SU-DHL-6 (cell line): ENCODE data around the gene MLIP.

Experiments
- H2AFZ ChIP-seq: fragments of 200-600 bp; sonication (generic); 2 replicates; pipeline ENCODE4 v1.6.1; 2014; ENCODE audit warnings: low read depth, mild to moderate bottlenecking, moderate library complexity, mixed read lengths, antibody characterized with exemption, low read length; ENCODE audit not compliant: severe bottlenecking
- H3F3A ChIP-seq: fragments of 200-600 bp; shearing (Covaris generic); 2 replicates; pipeline ENCODE4 v1.6.0; 2016; ENCODE audit warnings: antibody characterized with exemption, mild to moderate bottlenecking; ENCODE audit not compliant: insufficient read depth
- H3K27ac ChIP-seq: fragments of 200-600 bp; sonication (generic); 2 replicates; pipeline ENCODE4 v1.5.1; 2016; ENCODE audit warnings: low read depth, mild to moderate bottlenecking, low read length, moderate library complexity, mixed read lengths
- H3K27me3 ChIP-seq: fragments of 200-600 bp; sonication (generic), shearing (Covaris generic); 2 replicates; pipeline ENCODE4 v1.6.0; 2014; ENCODE audit warnings: mild to moderate bottlenecking, low read length
- H3K36me3 ChIP-seq: fragments of 200-600 bp; sonication (generic); 2 replicates; pipeline ENCODE4 v1.6.1; 2014; ENCODE audit warnings: mild to moderate bottlenecking, low read length, mixed read lengths
- H3K4me2 ChIP-seq: fragments of 300-600, 200-600 bp; shearing (Covaris generic), sonication (generic); 2 replicates; pipeline ENCODE4 v1.6.0; 2014; ENCODE audit warnings: low read length, low read depth, mild to moderate bottlenecking; ENCODE audit not compliant: poor library complexity, severe bottlenecking
- H3K4me3 ChIP-seq: fragments of 200-600 bp; sonication (generic); 2 replicates; pipeline ENCODE4 v1.5.1; 2014; ENCODE audit warnings: antibody characterized with exemption, low read length, mild to moderate bottlenecking, mixed read lengths; ENCODE audit not compliant: insufficient read depth, poor library complexity, severe bottlenecking
- H3K79me2 ChIP-seq: fragments of 200-600 bp; sonication (generic); 2 replicates; pipeline ENCODE4 v1.6.1; 2014; ENCODE audit warnings: mild to moderate bottlenecking, low read length, moderate library complexity; ENCODE audit not compliant: insufficient read depth
- H3K9ac ChIP-seq: fragments of 200-600 bp; sonication (generic); 2 replicates; pipeline ENCODE4 v1.7.0; 2014; ENCODE audit warnings: mild to moderate bottlenecking, low read length
- H3K9me2 ChIP-seq: fragments of 200-600 bp; sonication (generic); replicated peaks from 2 replicates; pipeline ENCODE4 v1.6.1; 2014; ENCODE audit warnings: low read length; ENCODE audit not compliant: insufficient read depth
- H3K9me3 ChIP-seq: fragments of 200-600 bp; sonication (generic); 2 replicates; pipeline ENCODE4 v1.6.1; 2014; ENCODE audit warnings: low read length, mixed read lengths; ENCODE audit not compliant: insufficient read depth
- H4K20me1 ChIP-seq: fragments of 200-600 bp; sonication (generic); 2 replicates; pipeline ENCODE4 v1.6.1; 2014; ENCODE audit warnings: low read depth, mild to moderate bottlenecking, antibody characterized with exemption, low read length, moderate library complexity, mixed read lengths
- EZH2phosphoT487 ChIP-seq: fragments of 200-600 bp; sonication (generic), shearing (Covaris generic); conservative IDR thresholded peaks from 2 replicates; pipeline ENCODE4 v1.6.1; 2018; ENCODE audit warnings: mild to moderate bottlenecking, antibody characterized with exemption, low read length, moderate library complexity, mixed read lengths
- TF ChIP-seq, protein P1 (sequence below): fragments of 200-600 bp; sonication (generic); IDR thresholded peaks from one replicate; pipeline ENCODE4 v1.5.1; 2017; ENCODE audit warnings: antibody characterized with exemption, mild to moderate bottlenecking, low read length, moderate library complexity; ENCODE audit not compliant: insufficient read depth, poor library complexity, severe bottlenecking

MLIP gene

DNA sequence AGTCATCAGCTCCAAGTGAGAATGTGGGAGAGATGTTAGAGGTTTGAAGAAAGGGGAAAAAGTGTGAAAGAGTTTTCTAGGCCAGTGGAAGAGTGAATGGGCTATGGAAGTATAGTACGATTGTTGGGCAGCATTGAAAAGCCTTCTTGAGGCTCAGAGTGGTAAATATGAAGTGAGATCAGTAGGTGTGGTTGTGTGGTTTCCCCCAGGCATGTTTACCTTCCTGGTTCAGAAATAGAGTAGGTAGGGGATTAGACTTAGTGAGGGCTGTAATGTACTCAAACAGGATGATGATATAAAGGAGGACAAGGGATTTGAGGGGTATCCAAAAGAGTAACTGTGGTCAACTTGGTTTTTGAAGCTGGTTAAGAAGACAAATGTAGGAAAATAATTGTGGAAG, 3.7 kb downstream of the MLIP start:
- Histone ChIP-seq H3K4me2 (no peak overlapping the region), H3K27me3 (no peaks in the 10 kb centered on the region), H4K20me1 (no peaks in the 10 kb centered on the region), H3K79me2 (no peaks in the 10 kb centered on the region), H3K4me3 (no peak overlapping the region), H2AFZ (no peak overlapping the region), H3K9me2 (no peaks in the 10 kb centered on the region), H3K27ac (no peak overlapping the region), H3K9ac (no peak overlapping the region), H3K36me3 (no peaks in the 10 kb centered on the region), H3F3A (no peaks in the 10 kb centered on the region), H3K9me3 (no peaks in the 10 kb centered on the region)
- TF ChIP-seq EZH2phosphoT487: no peak
- TF ChIP-seq, protein P1, sequence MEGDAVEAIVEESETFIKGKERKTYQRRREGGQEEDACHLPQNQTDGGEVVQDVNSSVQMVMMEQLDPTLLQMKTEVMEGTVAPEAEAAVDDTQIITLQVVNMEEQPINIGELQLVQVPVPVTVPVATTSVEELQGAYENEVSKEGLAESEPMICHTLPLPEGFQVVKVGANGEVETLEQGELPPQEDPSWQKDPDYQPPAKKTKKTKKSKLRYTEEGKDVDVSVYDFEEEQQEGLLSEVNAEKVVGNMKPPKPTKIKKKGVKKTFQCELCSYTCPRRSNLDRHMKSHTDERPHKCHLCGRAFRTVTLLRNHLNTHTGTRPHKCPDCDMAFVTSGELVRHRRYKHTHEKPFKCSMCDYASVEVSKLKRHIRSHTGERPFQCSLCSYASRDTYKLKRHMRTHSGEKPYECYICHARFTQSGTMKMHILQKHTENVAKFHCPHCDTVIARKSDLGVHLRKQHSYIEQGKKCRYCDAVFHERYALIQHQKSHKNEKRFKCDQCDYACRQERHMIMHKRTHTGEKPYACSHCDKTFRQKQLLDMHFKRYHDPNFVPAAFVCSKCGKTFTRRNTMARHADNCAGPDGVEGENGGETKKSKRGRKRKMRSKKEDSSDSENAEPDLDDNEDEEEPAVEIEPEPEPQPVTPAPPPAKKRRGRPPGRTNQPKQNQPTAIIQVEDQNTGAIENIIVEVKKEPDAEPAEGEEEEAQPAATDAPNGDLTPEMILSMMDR: no peak

DNA sequence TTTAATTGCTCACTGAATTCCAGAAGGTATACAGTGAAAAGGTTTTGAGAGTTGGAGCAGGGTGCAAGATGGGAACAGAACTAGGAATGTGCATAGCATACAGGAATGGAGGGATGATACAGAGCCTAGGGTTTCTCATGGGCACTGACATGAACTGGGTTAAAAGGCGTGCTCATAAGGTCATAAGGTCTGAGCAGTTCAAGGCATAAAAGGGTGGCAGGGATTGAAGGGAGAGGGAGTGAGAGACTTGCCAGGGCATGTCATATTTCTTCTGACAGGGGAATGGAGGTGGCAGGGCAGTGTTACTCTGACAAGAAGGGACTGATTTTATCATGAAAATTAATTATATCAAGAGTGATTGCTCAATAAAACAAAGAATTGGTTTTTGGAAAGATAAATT, 4.7 kb downstream of the MLIP start:
- no peaks in the 10 kb centered on the region for H3F3A ChIP-seq
- no peak overlapping the region for H3K4me2 ChIP-seq
- H3K36me3 ChIP-seq: no peaks in the 10 kb centered on the region

DNA sequence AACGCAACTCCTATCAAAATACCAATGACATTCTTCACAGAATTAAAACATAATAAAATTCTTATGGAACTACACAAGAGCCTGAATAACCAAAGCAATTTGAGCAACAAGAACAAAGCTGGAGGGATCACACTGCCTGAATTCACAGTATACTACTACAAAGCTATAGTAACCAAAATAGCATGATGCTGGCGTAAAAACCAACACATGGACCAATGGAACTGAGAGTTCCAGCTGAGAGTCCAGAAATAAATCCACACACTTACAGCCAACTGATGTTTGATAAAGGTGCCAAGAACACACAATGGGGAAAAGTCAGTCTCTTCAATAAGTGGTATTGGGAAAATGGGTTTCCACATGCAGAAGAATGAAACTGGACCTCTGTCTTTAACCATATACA, 6.9 kb downstream of the MLIP start:
- H3K9me3 ChIP-seq: no peaks in the 10 kb centered on the region
- no peaks in the 10 kb centered on the region for H3K36me3 ChIP-seq
- H3K9me2 ChIP-seq: no peaks in the 10 kb centered on the region
- H3K4me2 ChIP-seq: no peak overlapping the region
- TF ChIP-seq, protein P1: no peak
- no peak for TF ChIP-seq EZH2phosphoT487
- H3K9ac ChIP-seq: no peak overlapping the region
- H2AFZ ChIP-seq: no peak overlapping the region
- H3K4me3 ChIP-seq: no peak overlapping the region
- H3K27me3 ChIP-seq: no peaks in the 10 kb centered on the region
- H3K27ac ChIP-seq: no peak overlapping the region
- H4K20me1 ChIP-seq: no peaks in the 10 kb centered on the region
- no peaks in the 10 kb centered on the region for H3F3A ChIP-seq
- H3K79me2 ChIP-seq: no peaks in the 10 kb centered on the region

More for the DNA sequence above, 4.7 kb downstream of the MLIP start:
- no peak overlapping the region for H3K9ac ChIP-seq
- no peaks in the 10 kb centered on the region for H3K79me2 ChIP-seq
- TF ChIP-seq EZH2phosphoT487: no peak
- TF ChIP-seq, protein P1: no peak
- no peaks in the 10 kb centered on the region for H4K20me1 ChIP-seq
- H2AFZ ChIP-seq: no peak overlapping the region
- H3K27ac ChIP-seq: no peak overlapping the region
- no peaks in the 10 kb centered on the region for H3K27me3 ChIP-seq
- no peaks in the 10 kb centered on the region for H3K9me3 ChIP-seq
- no peak overlapping the region for H3K4me3 ChIP-seq
- no peaks in the 10 kb centered on the region for H3K9me2 ChIP-seq

DNA sequence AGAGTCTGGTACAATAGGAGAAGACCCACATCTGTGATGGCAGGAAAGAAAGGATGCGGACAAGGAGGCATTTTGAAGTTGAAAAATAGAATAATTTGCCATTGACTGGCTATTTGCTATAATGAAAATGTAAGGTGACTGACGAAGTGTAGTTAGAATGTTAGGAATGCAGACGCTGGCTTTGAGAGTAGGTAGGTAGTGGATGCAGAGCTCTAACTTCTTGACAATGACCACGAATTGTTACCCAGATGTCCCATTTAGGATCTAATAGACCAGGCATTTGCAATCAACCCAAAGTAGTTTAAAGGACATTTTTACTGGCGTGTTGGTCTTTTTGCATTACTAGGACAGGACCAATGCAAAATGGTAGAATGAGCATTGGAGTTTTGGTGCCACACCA, 14.2 kb downstream of the MLIP start:
- Histone ChIP-seq H3K79me2 (no peaks in the 10 kb centered on the region), H3K4me2 (no peak overlapping the region), H4K20me1 (no peaks in the 10 kb centered on the region), H2AFZ (no peak overlapping the region), H3F3A (no peaks in the 10 kb centered on the region), H3K9me3 (no peaks in the 10 kb centered on the region), H3K4me3 (no peak overlapping the region), H3K36me3 (no peaks in the 10 kb centered on the region), H3K9ac (no peak overlapping the region), H3K27me3 (no peaks in the 10 kb centered on the region), H3K27ac (no peak overlapping the region), H3K9me2 (no peaks in the 10 kb centered on the region)
- TF ChIP-seq EZH2phosphoT487: no peak
- TF ChIP-seq, protein P1: no peak
